A549 (cell line): ENCODE data around the gene SPOP.

Experiments
- CBX2 ChIP-seq: fragments of 200-600 bp; sonication (generic); IDR thresholded peaks from 2 replicates; pipeline ENCODE4 v1.6.1; 2016; ENCODE audit warnings: low read depth, mild to moderate bottlenecking, borderline replicate concordance
- CEBPB ChIP-seq, 2 experiments: fragments of >200 bp in 1 of 2; sonication (Bioruptor Twin) in 1 of 2; formaldehyde crosslinking in 1 of 2; IDR thresholded peaks; 2 replicates each; pipeline ENCODE4 v1.6.1; 2012 to 2016
- CTCF ChIP-seq: fragments of >200 bp; sonication (Bioruptor Twin); formaldehyde crosslinking; IDR thresholded peaks from 3 replicates; pipeline ENCODE4 v1.5.1; 2016
- EP300 ChIP-seq, 2 experiments: fragments of >200 bp; sonication (Bioruptor Twin); formaldehyde crosslinking; IDR thresholded peaks; 2 replicates in 1 of 2; 3 replicates in 1 of 2; pipeline ENCODE4 v1.6.1; 2016 to 2017
- JUNB ChIP-seq: fragments of >200 bp; sonication (Bioruptor Twin); formaldehyde crosslinking; IDR thresholded peaks from 2 replicates; pipeline ENCODE4 v1.6.1; 2016
- MAX ChIP-seq: IDR thresholded peaks from 2 replicates; pipeline ENCODE4 v1.6.1; 2012
- PHF8 ChIP-seq: fragments of 200-600 bp; sonication (generic); IDR thresholded peaks from 2 replicates; pipeline ENCODE4 v1.6.1; 2016; ENCODE audit warnings: low read depth, mild to moderate bottlenecking, antibody characterized with exemption, moderate library complexity, borderline replicate concordance
- POLR2A ChIP-seq: IDR thresholded peaks from 2 replicates; pipeline ENCODE4 v1.6.1; 2012; ENCODE audit warnings: mild to moderate bottlenecking, low read length
- POLR2AphosphoS2 ChIP-seq: conservative IDR thresholded peaks from 2 replicates; pipeline ENCODE4 v1.6.1; 2012; ENCODE audit warnings: low read length, improper control_type of control experiment, inconsistent platforms
- SMC3 ChIP-seq: fragments of >200 bp; sonication (Bioruptor Twin); formaldehyde crosslinking; IDR thresholded peaks from 3 replicates; pipeline ENCODE4 v1.6.1; 2018; ENCODE audit warnings: inconsistent platforms
- TF ChIP-seq, protein P1 (sequence below): fragments of 150-350 bp; IDR thresholded peaks from 2 replicates; pipeline ENCODE4 v1.6.1; 2014; ENCODE audit warnings: low read depth, mild to moderate bottlenecking, low read length
- TF ChIP-seq, protein P2 (sequence below): IDR thresholded peaks from 2 replicates; pipeline ENCODE4 v1.6.1; 2012

DNA sequence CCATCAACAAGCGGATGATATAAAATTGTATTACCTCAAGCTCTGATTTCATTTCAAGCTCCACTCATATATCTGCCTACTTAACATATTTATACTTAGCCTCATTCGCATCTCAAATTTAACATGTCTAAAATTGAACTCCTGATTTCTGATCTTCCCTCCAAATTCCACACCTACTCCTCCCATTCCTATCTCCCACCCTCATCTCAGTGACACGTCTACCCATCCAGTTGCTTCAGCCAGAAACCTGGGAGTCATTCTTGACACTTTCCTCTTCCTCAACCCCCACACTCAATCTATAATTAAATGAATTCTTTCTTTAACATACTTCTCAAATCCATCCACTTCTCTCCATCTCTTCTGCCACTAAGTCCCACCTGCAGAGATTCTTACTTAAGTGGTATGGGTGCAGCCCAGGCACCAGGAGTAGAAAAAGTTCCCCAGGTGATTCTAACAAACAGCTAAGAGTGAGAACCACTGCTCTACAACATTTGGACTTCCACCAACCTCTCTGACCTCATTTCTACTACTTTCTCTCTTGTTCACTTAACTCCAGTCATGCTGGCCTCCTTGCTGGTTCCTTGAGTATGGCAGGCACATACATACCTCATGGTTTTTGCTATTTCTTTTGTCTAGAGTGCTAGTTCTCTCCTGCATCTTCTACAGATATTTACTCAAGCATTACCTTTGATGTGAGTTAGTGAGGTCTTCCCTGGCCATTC is 18.1 kb downstream of the SPOP start:
- TF ChIP-seq CBX2, result no peak
- TF ChIP-seq POLR2AphosphoS2, result no peak
- TF ChIP-seq CEBPB (IDR thresholded peaks at IDR 0.05), result no peak
- TF ChIP-seq, protein P1, sequence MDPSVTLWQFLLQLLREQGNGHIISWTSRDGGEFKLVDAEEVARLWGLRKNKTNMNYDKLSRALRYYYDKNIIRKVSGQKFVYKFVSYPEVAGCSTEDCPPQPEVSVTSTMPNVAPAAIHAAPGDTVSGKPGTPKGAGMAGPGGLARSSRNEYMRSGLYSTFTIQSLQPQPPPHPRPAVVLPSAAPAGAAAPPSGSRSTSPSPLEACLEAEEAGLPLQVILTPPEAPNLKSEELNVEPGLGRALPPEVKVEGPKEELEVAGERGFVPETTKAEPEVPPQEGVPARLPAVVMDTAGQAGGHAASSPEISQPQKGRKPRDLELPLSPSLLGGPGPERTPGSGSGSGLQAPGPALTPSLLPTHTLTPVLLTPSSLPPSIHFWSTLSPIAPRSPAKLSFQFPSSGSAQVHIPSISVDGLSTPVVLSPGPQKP, result no peak
- TF ChIP-seq POLR2A, result no peak
- TF ChIP-seq CTCF, result no peak
- TF ChIP-seq, protein P2, sequence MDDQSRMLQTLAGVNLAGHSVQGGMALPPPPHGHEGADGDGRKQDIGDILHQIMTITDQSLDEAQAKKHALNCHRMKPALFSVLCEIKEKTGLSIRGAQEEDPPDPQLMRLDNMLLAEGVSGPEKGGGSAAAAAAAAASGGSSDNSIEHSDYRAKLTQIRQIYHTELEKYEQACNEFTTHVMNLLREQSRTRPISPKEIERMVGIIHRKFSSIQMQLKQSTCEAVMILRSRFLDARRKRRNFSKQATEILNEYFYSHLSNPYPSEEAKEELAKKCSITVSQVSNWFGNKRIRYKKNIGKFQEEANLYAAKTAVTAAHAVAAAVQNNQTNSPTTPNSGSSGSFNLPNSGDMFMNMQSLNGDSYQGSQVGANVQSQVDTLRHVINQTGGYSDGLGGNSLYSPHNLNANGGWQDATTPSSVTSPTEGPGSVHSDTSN, result no peak
- no peak for TF ChIP-seq JUNB
- no peak for TF ChIP-seq EP300 (IDR thresholded peaks at IDR 0.05)
- no peak for TF ChIP-seq PHF8
- TF ChIP-seq SMC3, result no peak
- no peak for TF ChIP-seq MAX
